ENCODE measurements around the gene MROH2B.

GRCh38 chr5:40983781-40984180, 87.4 kb downstream of the MROH2B start:
- no peak for TF ChIP-seq CTCF (IDR thresholded peaks at IDR 0.05)
- TF ChIP-seq POLR2A (IDR thresholded peaks at IDR 0.05): no peak
